ENCODE data around the gene GJD4.

The GJD4 gene

GRCh38 chr10:35605191-35605590 lies at the start of gene GJD4:
Gene GJD4 (plus strand): TSS chr10:35605341. CDS start chr10:35605568, 227 bp downstream.
- no peak for DNase-seq

GRCh38 chr10:35555962-35556930 lies 48.9 kb upstream of the GJD4 start:
- DNase-seq, result no peak

GRCh38 chr10:35558276-35558675 lies 46.9 kb upstream of the GJD4 start:
- no peak for DNase-seq

- DNase-seq, result no peak
These were observed 45.7 kb upstream of the GJD4 start for GRCh38 chr10:35559416-35559815.

GRCh38 chr10:35561715-35562114 lies 43.4 kb upstream of the GJD4 start:
- DNase-seq, result no peak

GRCh38 chr10:35562427-35562826 lies 42.7 kb upstream of the GJD4 start:
- DNase-seq, result no peak

- DNase-seq, result peak; percentile 44
These were observed 41.8 kb upstream of the GJD4 start for GRCh38 chr10:35563261-35563891.

GRCh38 chr10:35564341-35564968 lies 40.7 kb upstream of the GJD4 start:
- DNase-seq, result no peak

GRCh38 chr10:35565602-35566081 lies 39.5 kb upstream of the GJD4 start:
- DNase-seq, result no peak

- DNase-seq, result no peak
These were observed 37.2 kb upstream of the GJD4 start for GRCh38 chr10:35567951-35568350.

GRCh38 chr10:35568483-35569015 lies 36.6 kb upstream of the GJD4 start:
- no peak for DNase-seq

- no peak for DNase-seq
These were observed 35.9 kb upstream of the GJD4 start for GRCh38 chr10:35569111-35569707.

- DNase-seq, result no peak
These were observed 35.3 kb upstream of the GJD4 start for GRCh38 chr10:35569836-35570235.

- no peak for DNase-seq
These were observed 34.7 kb upstream of the GJD4 start for GRCh38 chr10:35570397-35570796.

GRCh38 chr10:35572583-35572982 lies 32.6 kb upstream of the GJD4 start:
- DNase-seq, result no peak

- DNase-seq, result no peak
These were observed 31.3 kb upstream of the GJD4 start for GRCh38 chr10:35573796-35574195.

- DNase-seq, result no peak
These were observed 30.2 kb upstream of the GJD4 start for GRCh38 chr10:35574924-35575352.

GRCh38 chr10:35575640-35576039 lies 29.5 kb upstream of the GJD4 start:
- no peak for DNase-seq

- DNase-seq, result no peak
These were observed 28.4 kb upstream of the GJD4 start for GRCh38 chr10:35576730-35577129.

GRCh38 chr10:35577926-35578617 lies 27.1 kb upstream of the GJD4 start:
- no peak for DNase-seq

GRCh38 chr10:35578618-35578956 lies 26.6 kb upstream of the GJD4 start:
- DNase-seq, result no peak

- DNase-seq, result no peak
These were observed 26.0 kb upstream of the GJD4 start for GRCh38 chr10:35579116-35579515.

All from CD4-positive, alpha-beta T cell treated with Interleukin-21 for 1 hour (primary cell).